H1 (cell line): ENCODE data around the gene CAT. TPM values are rescaled to one million over a fixed set of nuclear protein-coding genes. Genes with fewer than 3 reads are reported as not detected.

Experiments
- SIN3A ChIP-seq, 2 experiments: IDR thresholded peaks in 1 of 2; conservative IDR thresholded peaks in 1 of 2; 2 replicates each; pipeline ENCODE4 v1.6.1; 2011 to 2012; ENCODE audit warnings: low read length in 2 of 2, improper control_type of control experiment in 1 of 2, low read depth in 1 of 2, mild to moderate bottlenecking in 1 of 2
- polyA plus RNA-seq, 7 experiments: library from polyadenylated mRNA; depleted of rRNA in 3 of 7; stranded (reverse) in 5 of 7; unstranded in 2 of 7; fragments of >200 nt in 5 of 7; fragments of 200-250 nt in 2 of 7; gene quantifications; 1 replicate in 5 of 7; 2 replicates in 1 of 7; 4 replicates in 1 of 7; pipeline versions ENCODE4 v1.2.1 to v1.2.3, GENCODE V29; 2011 to 2013; ENCODE audit warnings: missing spikeins in 2 of 7, mixed read lengths in 2 of 7
- total RNA-seq: library from RNA; stranded (reverse); fragmentation: NEBNext Ultra II Directional; extraction: Animal tissue kit (Norgen Biotek cat#: 25700); gene quantifications from 2 replicates; pipeline ENCODE4 v1.2.1, GENCODE V29; 2021

Gene CAT
- total and polyA plus RNA-seq, 2 of the 8 experiments (the other 6 are each of a cell fraction or from before 2014, with no cell fraction given), result 9.6 to 15.0 TPM

- no peak for TF ChIP-seq SIN3A (conservative IDR thresholded peaks at IDR 0.05 in 1 of 2, IDR thresholded peaks at IDR 0.05 in 1 of 2; ENCODE audit: low read depth in 1 of 2, low read length in 2 of 2)
Measured at GRCh38 chr11:34447044-34447443, 8.3 kb downstream of the CAT start (continued).
